HG03196 (cell line): ENCODE results near the gene USP10.

ENCODE experiments used
- ATAC-seq: cut with Tn5 transposase; IDR thresholded peaks from one replicate; pipeline ENCODE4 v1.9.1; 2021; ENCODE audit not compliant: unreplicated experiment

Gene USP10

DNA sequence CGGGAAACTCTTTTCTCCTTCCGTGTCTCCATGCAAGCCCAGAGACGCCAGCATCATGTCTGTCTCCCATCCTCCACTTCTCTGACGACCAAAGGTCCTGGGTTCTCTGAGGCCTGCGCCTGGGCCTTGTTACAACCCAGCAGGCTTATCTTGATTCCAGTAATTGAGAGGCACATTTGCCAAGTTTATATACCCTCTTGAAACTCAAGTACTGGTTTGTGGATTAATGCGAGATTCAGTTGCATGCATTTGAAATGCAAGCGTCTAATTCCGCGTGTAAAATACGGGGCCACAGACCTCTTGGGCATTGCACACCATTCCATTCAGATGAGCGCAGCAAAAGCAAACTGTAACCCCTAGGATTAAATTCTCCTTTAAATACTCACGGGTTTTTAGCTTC, 91.3 kb downstream of the USP10 start:
- ATAC-seq: no peak

GRCh38 chr16:84791501-84791900, 91.7 kb downstream of the USP10 start:
- ATAC-seq: no peak

- ATAC-seq: no peak
These were observed 94.4 kb downstream of the USP10 start for GRCh38 chr16:84794186-84794585.

GRCh38 chr16:84794626-84795025, 94.8 kb downstream of the USP10 start:
- ATAC-seq: no peak

GRCh38 chr16:84795329-84796053, 95.7 kb downstream of the USP10 start:
- ATAC-seq: no peak

GRCh38 chr16:84800158-84800978, 100.6 kb downstream of the USP10 start:
- no peak for ATAC-seq

DNA sequence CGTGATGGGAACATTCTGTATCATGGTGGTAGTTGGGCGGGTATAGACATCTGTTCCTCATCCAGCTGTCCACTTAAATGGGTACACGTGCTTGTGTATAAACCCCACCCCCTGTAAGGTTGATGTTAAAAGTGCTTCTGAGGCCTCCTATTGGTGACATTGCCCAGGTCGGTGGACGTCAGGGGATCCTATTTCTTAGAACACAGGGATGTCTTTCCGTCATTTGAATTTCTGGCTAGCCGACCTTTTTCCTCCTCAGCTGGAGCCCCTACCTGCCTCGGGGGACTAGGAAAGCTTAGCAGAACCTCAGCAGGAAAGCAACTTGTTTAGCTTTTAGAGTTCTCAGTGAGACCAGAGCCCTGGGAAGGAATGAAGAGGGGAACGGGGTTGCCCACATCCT, 103.3 kb downstream of the USP10 start:
- no peak for ATAC-seq

- no peak for ATAC-seq
These were observed 104.5 kb downstream of the USP10 start for GRCh38 chr16:84804326-84804725.

- no peak for ATAC-seq
These were observed 106.6 kb downstream of the USP10 start for GRCh38 chr16:84806256-84806889.

DNA sequence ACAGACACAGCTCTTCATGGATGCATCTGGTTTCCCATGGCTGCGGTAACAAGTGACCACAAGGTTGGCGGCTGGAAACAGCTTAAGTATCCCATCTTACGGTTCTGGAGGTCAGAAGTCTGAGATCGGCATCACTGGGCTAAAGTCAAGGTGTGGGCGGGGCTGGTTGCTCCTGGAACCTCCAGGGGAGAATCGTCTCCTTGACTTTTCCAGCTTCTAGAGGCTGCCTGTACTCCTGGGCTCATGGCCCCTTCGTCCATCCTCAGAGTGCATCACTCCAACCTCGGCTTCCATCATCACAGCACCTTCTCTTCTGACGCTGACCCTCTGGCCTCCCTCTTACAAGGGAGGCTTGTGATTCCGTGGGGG, 107.1 kb downstream of the USP10 start:
- no peak for ATAC-seq

DNA sequence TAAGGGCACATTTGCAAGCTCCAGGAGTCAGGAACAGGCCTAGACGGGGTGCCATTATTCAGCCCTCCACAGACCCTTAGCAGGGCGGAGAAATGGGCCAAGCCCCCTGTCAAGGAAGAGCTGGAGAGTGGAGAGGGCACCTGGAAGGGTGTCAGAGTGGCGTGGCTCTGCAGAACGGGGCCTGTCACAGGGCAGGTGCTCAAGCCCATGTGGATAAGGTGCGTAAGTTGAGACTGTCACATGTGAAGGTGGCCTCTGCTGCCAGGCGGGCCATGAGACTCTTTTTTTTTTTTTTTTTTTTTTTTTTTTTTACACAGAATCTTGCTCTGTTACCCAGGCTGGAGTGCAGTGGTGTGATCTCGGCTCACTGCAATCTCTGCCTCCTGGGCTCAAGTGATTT, 108.0 kb downstream of the USP10 start:
- ATAC-seq: no peak

DNA sequence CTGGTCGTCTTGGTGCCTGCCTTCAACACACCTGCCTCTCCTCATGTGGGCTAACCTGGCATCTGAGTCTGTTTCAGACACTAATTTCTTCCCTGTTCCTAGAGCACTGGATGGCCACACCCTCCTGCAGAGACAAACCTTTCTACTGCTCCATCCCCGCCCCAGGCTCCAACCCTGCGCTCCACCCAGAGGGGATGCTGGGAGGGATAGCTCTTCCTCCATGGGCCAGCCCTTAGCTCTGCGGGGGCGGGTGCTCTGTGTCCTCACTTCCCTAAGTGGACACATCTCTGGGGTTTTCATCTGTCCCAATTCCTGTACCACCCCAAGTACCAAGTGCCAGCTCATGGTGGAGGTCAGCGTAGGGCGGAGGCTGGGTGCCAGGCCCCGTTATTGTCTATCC, 109.0 kb downstream of the USP10 start:
- no peak for ATAC-seq

DNA sequence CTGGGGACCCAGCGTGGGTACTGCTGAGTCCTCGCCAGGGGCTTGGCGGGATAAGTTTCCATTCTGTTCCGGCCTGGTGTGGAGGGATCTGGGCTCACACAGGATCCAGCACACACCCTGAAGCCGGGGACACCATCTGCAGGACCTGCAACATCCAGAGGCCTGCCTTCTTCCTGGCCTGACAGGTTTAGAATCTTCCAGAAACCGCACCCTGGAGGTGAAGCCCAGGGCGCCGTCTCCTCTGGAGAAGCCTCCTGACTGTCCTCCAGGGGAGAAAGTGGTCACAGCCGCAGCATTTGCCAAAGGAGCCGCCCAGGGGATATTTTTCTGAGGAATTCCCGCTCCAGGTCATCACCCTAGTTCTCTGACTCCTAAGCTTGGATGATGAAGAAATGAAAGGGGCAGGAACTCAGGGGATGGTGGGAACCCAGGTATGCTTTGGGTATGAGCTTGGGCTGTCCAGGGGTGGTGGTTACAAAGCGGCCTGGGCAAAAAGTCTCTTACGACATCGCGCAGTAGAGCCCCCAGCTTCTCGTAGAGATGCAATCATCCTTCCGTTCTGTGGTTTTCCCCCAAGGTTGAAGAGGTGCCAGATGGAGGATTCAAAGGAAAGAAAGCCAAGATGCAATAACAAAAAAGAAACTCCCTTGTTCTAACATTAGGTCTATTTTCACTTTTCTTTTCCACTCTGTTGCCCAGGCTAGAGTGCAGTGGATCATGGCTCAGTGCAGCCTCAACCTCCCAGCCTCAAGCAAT, 110.9 kb downstream of the USP10 start:
- ATAC-seq: no peak

DNA sequence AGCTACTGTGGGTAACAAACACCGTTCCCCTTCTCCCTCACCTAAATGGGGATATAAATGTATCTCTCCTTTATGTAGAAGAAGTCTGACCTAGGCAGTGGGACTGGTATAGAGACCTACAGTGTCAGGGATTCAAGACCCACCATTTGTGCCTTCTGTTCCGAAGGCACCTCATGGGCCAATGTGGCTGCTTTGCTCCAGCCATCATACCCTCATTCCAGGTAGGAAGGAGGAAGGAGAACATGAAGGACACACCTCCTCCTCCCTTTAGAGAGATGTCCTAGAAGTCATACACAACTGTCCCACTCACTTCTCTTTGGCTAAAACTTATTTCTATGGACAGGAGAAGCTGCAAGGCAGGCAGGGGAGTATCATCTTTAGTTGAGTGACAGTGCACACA, 111.7 kb downstream of the USP10 start:
- no peak for ATAC-seq

GRCh38 chr16:84813141-84813934, 113.5 kb downstream of the USP10 start:
- ATAC-seq: no peak

DNA sequence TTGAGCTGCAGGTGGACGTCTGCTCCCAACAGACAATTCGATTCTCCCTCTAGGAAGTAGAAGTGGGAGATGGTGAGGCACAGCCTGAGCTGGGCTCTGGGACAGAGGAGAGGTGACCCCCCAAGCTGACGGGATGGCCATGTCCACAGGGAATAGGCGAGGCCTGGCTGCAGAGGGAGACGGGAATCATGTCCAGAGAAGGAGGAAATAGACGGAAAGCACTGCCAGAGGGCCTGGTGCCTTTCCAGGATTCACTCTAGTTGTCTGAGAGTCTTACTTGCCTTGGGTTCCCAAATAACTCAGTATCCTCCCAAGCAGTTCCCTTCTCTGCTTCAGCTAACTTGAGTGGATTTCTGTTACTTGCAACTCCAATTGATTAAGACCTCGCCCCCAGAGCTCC, 115.7 kb downstream of the USP10 start:
- ATAC-seq: no peak

DNA sequence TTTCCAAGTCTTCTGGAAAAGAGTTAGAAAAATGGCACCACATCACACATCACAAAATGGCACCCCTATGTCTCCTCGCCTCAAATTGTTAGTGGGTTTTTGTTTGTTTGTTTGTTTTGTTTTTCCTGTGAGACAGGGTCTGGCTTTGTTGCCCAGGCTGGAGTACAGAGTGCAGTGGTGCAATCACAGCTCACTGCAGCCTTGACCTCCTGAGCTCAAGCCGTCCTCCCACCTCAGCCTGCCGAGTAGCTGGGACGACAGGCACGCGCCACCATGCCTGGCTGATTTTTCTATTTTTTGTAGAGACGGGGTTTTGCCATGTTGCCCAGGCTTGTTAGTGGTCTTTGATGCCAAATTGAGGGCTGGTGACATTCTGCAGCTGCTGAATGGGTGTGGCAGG, 116.2 kb downstream of the USP10 start:
- no peak for ATAC-seq

- no peak for ATAC-seq
These were observed 116.7 kb downstream of the USP10 start for GRCh38 chr16:84816485-84816884.

DNA sequence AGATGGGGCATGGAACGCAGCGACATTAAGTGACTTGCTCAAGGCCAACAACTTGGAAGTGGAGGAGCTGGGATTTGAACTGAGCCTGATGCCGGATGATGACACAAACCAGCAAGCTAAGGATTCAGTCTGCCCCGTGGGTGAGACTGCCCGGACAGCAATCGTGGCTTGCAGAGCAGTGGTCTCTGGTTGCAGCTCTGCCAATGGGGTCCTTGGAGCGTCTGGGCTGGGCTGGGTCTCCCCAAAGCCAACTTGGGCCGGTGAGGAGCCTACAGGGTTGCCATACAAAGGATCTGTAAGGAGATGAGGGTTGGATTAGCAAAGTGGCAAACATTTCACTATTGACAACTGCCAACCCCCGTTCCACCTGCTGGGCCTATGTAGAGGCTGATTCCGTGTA, 117.4 kb downstream of the USP10 start:
- ATAC-seq: no peak

DNA sequence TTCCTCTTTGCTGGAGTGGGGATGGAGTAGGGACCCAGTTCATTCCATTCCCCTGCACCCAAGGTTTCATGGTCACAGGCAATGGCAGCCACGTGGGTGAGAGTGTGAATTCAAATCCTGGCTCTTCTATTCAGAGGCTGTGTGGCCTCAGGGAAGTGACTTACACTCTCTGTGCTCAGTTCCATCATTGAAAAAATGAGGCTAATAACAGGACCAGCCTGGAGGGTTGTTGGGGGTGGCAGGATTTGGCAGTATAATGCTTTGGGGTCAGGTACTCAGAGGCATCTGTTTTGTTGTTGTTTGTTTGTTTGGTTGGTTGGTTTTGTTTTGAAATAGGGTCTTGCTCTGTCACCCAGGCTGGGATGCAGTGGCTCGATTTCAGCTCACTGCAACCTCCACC, 117.8 kb downstream of the USP10 start:
- no peak for ATAC-seq

DNA sequence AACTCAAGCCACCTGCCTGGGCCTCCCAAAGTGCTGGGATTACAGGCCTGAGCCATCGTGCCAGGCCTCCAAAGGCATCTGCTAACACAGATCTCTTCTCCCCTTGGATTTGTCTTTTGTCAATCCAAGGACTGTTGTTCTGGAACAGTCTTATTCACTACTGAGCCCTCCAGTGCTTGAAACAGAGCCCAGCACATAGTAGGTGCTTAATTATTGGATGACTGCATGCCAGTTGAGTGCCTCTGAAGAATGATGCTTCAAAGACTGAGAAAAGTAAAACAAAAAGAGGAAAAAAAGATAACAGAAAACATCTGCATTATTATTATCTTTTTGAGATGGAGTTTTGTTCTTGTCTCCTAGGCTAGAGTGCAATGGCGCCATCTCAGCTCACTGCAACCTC, 118.3 kb downstream of the USP10 start:
- no peak for ATAC-seq
